GM21786 (cell line): ENCODE measurements around the gene MAN2B1.
"Not testable (repeated sequence)": the region's sequence is repeated elsewhere in the genome, so short reads cannot be mapped to it uniquely, and the experiment has no call there.

Experiments used
- ATAC-seq: cut with Tn5 transposase; IDR thresholded peaks from one replicate; pipeline ENCODE4 v1.9.1; 2021; ENCODE audit not compliant: unreplicated experiment

MAN2B1 gene

DNA sequence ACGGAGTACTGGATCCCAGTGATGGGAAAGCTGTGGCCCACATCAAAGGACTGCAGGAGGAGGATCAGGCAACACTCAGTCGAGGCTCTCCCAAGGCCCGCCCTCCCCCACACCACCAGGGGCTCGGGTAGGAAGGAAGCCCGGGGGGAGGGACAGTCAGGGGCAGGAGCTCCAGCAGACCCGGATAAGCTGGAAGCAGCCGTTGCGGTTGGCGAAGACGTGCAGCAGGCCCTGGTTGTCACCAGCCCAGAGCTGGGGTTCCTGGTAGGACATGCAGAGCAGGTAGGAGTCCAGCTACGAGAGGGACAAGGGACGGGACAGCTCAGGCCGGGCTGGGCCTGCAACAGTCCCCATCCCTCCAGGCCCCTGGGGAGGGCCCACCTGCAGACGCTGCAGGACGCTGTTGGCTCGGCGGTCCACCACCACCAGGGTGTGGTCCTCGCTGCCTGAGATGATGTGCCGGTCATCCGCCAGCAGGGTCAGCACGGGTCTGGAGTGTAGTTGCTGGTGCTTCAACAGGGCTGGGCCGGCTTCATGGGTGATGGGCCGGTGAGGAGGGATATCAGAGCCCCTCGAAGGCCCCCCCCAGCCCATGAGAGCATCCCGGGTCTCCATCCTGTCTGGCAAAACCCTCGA lies 23.2 kb upstream of the MAN2B1 start:
- no peak for ATAC-seq

DNA sequence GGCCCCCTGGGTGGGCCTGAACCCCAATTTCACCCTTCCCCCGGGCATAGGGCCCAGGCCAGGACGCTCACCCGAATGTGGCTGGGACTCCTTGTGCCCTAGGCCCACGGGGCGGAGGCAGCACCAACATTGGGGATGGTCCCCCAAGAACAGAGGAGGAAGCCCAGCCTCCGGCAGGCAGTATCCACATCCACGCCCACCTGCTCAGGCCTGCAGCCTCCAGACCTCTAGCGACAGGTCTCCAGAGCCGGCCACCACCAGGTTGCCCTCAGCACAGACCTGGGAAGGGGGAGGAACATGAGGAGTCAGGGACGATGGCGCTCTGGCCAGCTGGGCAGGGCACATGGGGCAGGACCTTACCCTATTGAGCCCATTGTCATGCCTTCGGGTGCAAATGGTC lies 22.5 kb upstream of the MAN2B1 start:
- ATAC-seq, result no peak

DNA sequence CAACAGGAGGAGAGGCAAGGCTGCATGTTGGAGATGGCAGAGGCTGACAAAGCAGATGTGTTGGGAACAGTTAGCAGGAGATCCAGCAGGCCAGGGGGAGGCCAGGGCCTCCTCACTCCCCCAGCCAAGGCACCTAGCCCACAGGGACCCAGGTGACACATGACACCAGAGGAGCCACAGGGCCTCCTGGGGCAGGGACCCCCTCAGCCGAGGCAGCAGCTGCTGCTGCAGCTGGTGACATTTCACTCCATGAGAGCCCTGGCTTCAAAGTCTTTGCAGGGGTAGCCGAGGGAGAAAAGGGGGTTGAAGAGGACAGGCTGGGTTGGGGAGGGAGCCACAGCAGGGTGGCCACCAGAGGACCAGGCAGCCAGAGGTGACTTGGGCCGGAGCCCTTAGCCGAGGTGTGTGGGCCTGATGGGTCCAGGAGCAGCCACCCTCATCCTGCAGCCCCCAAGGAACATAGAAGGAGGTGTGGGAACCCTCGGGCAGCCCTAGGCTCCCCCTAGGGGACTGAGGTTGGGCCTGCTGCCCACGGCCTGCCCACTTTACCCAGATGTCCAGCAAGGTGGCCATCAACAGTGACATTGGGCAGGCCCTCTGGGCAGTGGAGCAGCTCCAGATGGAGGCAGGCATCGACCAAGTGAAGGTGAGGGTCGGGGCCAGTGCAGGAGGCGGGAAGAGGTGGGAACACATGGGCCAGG lies 21.1 kb upstream of the MAN2B1 start, which contains the start of gene GNG14:
TSS of gene GNG14 (plus strand) at position 503 of the 701 bp plus-strand sequence. CDS start at position 554, 51 bp downstream.
- no peak for ATAC-seq

DNA sequence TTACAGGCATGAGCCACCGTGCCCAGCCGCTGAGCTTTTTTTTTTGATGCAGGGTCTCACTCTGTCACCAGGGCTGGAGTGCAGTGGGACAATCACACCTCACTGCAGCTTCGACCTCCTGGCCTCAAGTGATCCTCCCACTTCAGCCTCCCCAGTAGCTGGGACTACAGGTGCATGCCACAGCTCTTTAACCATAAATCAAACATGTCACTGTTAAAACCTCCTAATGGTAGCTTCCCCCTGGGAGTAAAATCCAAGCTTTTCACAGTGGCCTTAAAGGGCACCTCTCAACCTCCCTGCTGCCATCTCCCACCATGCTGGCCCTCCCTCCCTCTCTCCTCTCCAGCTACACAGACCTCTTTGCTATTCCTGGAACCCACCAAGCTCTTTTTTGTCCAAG lies 19.3 kb upstream of the MAN2B1 start:
- ATAC-seq, result no peak

DNA sequence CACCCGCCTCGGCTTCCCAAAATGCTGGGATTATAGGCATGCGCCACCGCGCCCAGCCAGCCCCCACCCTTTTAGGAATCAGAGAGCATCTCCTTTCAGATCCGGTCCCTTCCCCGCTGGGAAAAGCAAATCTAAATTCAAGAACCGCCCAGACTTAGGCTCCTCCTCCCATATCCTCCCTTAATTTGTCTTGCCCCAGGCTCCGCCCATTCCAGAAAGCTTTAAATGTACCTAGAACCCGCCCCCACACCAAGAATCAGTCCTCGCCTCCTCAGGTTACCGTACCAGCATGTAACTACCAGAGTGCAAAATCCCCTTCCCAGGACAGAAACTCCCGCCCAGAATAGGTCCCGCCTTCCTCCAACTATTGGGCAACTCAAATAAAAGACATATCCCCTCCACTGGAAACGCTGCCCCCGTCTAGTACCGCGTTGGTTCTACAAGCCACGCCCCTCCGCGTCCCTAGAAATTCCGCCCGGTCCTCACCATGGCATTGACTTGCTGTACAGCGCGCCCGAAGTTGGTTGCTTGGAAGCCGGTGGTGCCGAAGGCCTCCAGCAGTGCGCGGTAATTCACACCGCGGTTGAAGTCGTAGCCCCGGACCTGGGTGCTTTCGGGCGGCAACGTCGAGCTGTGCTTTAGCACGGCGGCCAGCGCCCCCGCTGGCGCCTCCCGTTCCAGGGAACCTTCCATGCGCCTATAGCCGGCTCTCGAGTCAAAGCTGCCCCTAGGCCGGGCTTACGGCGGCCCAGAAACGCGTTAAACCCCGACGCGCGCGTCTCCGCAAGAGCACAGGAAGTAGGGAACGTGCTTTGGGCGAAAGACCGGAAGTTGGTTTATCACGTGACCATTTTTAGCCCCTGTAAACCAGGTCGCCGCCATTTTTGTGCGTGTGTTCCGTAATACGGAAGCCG lies 14.8 kb upstream of the MAN2B1 start, which contains the start of gene DHPS:
TSS of gene DHPS (minus strand) at position 807 of the 914 bp plus-strand sequence. CDS start at position 693, 114 bp downstream.
- ATAC-seq, result peak; percentile 69

DNA sequence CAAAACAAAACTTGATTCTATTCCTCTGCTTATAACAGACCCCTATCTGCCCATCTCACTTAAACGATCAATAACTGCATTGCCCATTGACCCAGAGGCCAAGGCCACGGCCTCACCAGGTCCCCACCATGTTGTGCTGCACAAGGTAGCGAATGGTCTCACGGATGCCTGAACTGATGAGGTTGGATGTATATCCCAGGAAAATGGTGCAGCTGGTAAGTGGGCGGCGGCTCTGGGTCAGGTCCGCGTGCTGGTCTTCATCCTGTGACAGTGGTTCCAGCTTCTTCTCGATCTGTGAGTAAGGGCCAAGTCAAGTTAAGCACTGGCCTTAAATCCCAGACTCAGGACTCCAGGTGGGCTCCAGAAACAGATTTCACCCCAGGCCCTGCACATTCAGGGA lies 13.5 kb upstream of the MAN2B1 start:
- ATAC-seq, result no peak

DNA sequence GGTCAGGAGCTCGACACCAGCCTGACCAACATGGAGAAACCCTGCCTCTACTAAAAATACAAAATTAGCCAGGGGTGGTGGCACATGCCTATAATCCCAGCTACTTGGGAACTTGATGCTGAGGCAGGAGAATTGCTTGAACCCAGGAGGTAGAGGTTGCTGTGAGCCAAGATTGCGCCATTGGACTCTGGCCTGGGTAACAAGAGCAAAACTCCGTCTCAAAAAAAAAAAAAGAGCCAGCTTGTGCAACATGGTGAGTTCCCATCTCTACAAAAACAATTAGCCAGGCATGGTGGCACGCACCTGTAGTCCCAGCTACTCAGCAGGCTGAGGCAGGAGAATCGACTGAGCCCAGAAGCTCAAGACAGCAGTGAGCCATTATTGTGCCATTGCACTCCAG lies 11.5 kb upstream of the MAN2B1 start:
- ATAC-seq, result not testable (repeated sequence)

DNA sequence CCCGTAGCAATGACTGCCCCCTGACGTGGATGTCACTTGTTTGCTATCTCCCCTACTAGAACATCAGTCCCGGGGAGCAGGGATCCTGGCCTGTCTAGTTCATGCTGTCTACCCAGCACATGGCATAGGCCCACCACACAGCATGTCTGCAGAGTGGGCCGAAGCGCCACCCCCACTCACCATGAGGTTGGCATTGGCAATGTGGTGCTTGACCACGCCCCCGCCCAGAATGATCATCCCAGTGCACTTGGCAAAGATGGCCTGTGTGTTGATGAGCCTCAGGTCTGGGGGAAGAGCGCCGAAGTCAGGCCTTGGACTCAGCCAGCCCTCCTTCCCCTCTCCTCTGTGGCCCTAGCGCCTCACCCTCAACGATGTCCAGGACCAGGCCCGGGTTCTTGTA lies 10.4 kb upstream of the MAN2B1 start:
- no peak for ATAC-seq

DNA sequence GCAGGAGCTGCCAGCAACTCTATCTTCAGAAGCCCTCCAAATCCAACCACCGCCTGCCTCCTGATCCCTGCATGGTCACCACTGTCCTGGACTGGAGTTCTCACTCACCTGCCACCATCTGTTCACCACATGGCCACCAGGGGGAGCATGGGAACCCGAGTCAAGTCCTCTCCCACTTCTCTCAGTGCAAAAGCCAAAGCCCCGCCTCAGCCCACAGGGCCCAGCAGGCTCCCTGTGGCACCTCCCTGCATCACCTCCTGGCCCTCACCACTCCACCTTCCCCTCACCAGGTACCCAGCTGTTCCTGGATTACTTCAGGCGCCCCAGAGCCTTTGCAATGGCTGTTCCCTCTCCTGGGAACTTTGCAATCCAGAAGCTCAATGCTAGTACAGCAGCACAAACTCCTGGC lies 9.8 kb upstream of the MAN2B1 start:
- no peak for ATAC-seq

DNA sequence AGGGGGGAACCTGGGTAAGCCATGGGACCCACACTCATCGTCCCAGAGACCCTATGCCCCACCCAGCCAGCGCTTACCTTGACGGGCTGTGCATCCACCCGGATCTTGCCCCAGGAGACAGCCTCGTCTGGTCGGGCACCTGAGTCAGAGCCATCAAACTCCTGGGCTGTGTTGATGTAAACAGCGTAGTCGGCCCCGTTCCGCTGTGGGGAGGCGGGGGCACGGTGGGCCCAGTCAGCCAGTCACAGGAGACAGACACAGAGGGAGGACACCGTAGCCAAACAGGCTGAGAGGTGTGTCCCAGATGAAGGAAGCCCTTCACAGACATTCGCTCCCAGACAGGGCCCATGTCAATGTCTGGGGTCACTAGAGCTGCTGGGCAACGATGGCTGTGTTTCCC lies 9.4 kb upstream of the MAN2B1 start:
- ATAC-seq, result no peak

DNA sequence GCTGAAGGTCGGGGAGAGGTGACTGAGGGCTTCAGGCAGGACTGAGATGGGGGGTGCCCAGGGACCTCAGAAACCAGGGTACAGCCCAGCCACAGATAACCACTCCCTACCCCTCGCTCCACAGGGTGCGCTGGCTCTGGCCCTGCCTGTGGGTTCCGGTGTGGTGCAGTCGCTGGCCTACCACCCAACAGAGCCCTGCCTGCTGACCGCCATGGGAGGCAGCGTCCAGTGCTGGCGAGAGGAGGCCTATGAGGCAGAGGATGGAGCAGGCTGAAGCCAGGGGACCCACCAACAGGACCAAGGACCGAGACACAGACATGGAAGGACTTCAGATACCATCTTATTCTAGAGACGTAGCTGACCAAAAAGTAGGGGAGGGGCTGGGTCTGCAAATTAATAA lies 8.9 kb upstream of the MAN2B1 start:
- ATAC-seq, result no peak

DNA sequence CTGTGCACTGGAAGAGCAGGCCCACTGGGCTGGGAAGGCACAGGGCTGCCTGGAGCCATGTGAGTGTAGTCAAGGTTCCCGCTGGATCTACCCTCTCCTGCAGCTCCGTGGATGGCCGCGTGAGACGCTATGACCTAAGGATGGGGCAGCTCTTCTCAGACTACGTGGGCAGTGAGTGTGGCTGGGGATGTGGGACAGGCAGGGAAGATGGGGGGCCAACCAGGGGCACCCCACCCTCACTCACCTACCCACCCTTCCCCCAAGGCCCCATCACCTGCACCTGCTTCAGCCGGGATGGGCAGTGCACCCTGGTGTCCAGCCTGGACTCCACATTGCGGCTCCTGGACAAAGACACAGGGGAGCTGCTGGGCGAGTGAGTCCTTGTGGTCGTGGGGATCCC lies 6.2 kb upstream of the MAN2B1 start:
- ATAC-seq, result no peak

DNA sequence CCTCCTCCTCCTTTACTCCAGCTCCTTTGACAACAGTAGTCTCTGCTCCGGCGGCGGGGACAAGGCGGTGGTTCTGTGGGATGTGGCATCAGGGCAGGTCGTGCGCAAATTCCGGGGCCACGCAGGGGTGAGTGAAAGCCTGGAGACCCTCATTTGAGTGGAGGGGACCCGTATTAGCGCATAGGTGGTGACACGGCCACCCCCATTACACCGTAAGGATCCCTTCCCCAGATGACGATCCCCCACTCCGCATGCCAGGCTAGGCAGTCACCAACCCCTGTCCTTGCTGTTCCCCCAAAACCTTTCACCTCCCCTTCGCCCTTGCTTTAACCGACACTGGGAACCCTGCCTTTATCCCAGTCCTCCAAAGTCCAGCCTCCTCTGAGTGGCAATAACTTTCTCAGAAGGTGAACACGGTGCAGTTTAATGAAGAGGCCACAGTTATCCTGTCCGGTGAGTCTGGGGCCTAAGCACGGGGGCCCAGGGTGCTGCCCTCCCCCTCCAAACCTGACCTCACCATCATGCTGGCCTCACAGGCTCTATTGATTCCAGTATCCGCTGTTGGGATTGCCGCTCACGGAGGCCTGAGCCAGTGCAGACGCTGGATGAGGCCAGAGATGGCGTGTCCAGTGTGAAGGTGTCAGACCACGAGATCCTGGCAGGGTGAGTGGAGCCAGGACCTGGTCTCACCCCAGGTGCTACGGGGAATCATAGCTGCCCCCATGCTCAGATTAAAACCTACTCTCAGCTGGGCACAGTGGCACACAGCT lies 3.8 kb upstream of the MAN2B1 start:
- no peak for ATAC-seq

DNA sequence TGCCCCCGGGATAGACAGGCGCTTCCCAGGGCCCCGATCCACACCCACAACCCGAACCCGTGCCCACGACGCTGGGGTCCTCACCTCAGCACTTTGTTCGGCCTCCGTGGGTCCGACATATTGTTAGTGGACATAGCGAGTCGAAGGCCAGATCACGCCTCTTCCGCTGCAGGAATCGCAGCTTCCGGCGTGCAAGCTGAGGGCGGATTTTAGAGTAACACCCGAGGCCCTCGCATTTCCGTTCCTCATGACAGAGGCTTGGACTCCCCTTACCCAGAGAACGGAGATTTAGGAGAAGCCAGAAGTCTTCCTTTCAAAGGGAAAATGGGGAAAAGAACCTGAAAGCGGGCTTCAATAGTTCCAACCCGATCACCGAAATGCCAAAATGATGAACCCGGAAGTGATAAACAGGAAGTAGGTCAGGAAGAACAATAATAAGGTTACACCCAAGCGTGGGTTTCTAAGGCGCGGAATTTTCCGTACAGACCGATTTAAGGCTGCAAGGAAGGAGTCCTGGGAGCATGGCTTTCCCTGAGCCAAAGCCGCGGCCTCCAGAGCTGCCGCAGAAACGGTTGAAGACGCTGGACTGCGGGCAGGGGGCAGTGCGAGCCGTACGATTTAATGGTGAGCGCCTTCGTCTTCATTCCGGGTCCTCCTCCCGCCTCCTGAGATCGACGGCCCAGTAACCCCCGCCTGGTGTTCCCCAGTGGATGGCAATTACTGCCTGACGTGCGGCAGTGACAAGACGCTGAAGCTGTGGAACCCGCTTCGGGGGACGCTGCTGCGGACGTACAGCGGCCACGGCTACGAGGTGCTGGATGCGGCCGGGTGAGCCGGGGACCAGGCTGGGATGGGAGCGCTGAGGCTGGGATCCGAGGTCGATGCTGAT lies 3.0 kb upstream of the MAN2B1 start:
- ATAC-seq, result no peak

DNA sequence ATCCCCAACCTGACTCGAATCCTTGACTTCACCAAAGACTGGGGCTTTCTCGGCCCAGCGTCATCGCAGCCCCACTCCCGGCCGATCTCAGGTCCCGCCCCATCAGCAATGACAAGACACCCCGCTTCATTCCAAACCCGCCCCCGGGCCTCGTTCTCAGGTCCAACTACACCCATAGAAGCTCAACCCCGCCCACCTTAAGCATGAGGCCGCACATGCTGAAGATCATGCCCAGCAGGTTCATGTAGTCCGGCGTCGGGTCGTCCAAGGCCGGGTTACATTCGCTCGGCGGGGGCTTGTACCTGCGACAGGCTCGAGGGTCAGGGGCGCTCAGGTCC lies 2.4 kb upstream of the MAN2B1 start:
- ATAC-seq, result no peak

DNA sequence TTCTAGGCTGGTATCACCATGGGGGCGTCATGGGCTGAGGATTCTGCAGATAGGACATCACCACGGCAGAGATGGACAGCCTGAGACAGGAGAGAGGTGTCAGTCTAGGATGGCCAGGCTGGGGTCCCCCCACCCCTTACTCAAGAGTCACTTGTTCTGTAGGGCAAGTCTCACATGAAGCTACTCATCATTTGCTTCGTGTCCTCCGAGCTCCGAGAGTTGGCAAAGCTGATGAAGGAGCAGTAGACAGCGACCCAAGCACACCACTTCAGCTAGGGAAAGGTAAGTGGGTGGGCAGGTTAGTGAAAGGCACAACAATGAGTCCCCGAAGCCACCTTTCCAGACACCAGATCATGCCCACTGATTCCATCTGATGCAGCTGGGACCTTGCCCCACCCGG lies 1.8 kb upstream of the MAN2B1 start:
- ATAC-seq, result no peak

DNA sequence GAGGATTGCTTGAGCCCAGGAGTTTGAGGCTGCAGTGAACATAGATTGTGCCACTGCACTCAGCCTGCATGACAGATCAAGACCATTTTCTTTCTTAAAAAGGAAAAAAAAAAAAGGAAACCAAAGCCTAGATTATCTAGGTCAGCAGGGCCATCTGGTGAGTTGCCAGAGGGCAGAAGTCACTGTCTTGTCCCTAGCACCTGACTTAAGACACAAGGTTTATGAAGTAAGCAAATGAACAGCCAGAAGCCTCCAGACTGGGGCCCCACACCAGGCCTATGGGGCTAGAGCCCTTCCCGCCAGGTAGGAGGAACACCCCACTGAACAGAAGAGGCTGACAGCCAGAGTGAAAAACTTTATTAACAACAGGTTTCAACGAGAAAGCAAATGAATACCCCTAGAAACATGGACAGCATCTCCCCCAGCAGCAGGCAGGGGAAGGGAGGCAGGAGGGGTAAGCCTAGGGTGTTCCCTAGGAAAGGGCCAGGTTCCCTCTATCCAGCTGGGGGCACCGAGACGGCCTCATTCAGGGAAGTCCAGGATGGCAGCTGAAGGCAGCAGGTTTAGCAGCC lies 1.3 kb upstream of the MAN2B1 start:
- ATAC-seq, result no peak

DNA sequence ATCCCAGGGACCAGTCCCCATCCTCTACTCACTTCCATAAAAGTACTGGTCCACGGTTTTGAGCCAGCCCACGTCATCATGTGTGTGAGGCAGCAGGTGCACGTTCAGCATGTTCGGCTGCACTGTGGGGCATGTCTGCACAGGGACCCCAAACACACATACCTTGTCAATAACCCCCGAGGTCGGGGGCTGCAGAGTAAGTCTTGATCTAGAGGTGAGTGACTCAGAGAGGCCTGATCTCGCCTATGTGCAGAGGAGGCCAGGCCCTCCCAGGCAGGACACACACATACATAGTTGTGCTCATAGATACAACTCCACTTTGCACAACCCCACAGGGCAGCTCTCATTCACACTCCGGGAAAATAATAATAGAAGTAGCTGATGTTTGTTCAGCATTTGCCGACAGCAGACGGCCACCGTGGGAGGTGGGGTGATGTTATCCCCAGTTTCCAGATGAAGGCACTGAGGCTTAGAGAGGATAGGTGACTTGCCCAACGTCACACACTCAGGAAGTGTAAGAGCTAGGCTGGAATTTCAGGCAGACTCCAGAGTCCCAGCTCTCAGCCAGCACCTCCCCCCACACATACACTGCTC lies 774 bp downstream of the MAN2B1 start:
- no peak for ATAC-seq

DNA sequence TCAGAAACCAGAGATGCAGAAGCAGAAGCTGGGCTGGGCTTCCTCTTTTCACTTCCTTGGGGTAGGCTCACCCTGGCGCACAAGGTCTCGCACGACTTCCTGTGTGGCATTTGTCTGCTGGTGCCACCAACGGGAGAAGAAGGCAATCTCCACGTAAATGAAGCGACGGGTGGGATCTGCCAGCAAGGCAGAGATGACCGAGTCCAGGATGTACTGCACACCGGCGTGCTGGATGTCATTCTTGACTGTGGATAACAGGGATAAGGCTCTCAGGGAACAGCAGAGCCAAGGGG lies 1.3 kb downstream of the MAN2B1 start:
- ATAC-seq, result no peak
